ENCODE data around the gene CEACAM8.

GRCh38 chr19:42569193-42569592 lies 25.5 kb downstream of the CEACAM8 start:
- TF ChIP-seq CTCF (IDR thresholded peaks at IDR 0.05) (no peak), POLR2A (IDR thresholded peaks at IDR 0.05) (no peak)

Data from testis (tissue), 2 donors.